ENCODE results near the gene KLHL21.
"Not testable (repeated sequence)": the region's sequence is repeated elsewhere in the genome, so short reads cannot be mapped to it uniquely, and the experiment has no call there.

KLHL21 gene

GRCh38 chr1:6602669-6603237, at the start of gene KLHL21:
Gene KLHL21 (minus strand): TSS chr1:6602869. CDS start chr1:6602817, 52 bp downstream.
- DNase-seq: peak; percentile 74 to 94

GRCh38 chr1:6651909-6652308, 49.2 kb upstream of the KLHL21 start:
- DNase-seq: no peak

- no peak for DNase-seq
These were observed 45.9 kb upstream of the KLHL21 start for GRCh38 chr1:6648556-6648955.

- DNase-seq: peak; percentile 28 to 64
These were observed 44.0 kb upstream of the KLHL21 start for GRCh38 chr1:6646499-6647148.

GRCh38 chr1:6645018-6645417, 42.3 kb upstream of the KLHL21 start:
- DNase-seq: no peak

GRCh38 chr1:6640867-6641266, 38.2 kb upstream of the KLHL21 start:
- DNase-seq: not testable (repeated sequence)

- no peak for DNase-seq
These were observed 35.6 kb upstream of the KLHL21 start for GRCh38 chr1:6638226-6638625.

GRCh38 chr1:6637770-6638169, 35.1 kb upstream of the KLHL21 start:
- no peak for DNase-seq

GRCh38 chr1:6636778-6637177, 34.1 kb upstream of the KLHL21 start:
- not testable (repeated sequence) for DNase-seq

GRCh38 chr1:6635910-6636760, 33.5 kb upstream of the KLHL21 start:
- DNase-seq: no peak

- DNase-seq: no peak
These were observed 32.7 kb upstream of the KLHL21 start for GRCh38 chr1:6635161-6635909.

- peak; percentile 6 to 82 for DNase-seq
These were observed 31.8 kb upstream of the KLHL21 start for GRCh38 chr1:6634371-6635052.

GRCh38 chr1:6632588-6633514, 30.2 kb upstream of the KLHL21 start:
- DNase-seq: no peak

GRCh38 chr1:6631058-6631457, 28.4 kb upstream of the KLHL21 start:
- DNase-seq: no peak

GRCh38 chr1:6630027-6630426, 27.4 kb upstream of the KLHL21 start:
- no peak for DNase-seq

- DNase-seq: no peak
These were observed 26.4 kb upstream of the KLHL21 start for GRCh38 chr1:6628971-6629479.

GRCh38 chr1:6627841-6628545, 25.3 kb upstream of the KLHL21 start:
- DNase-seq: no peak

- no peak for DNase-seq
These were observed 24.4 kb upstream of the KLHL21 start for GRCh38 chr1:6627031-6627430.

GRCh38 chr1:6625584-6626149, 23.0 kb upstream of the KLHL21 start:
- no peak for DNase-seq
